ENCODE measurements around the gene WDR4.

DNA sequence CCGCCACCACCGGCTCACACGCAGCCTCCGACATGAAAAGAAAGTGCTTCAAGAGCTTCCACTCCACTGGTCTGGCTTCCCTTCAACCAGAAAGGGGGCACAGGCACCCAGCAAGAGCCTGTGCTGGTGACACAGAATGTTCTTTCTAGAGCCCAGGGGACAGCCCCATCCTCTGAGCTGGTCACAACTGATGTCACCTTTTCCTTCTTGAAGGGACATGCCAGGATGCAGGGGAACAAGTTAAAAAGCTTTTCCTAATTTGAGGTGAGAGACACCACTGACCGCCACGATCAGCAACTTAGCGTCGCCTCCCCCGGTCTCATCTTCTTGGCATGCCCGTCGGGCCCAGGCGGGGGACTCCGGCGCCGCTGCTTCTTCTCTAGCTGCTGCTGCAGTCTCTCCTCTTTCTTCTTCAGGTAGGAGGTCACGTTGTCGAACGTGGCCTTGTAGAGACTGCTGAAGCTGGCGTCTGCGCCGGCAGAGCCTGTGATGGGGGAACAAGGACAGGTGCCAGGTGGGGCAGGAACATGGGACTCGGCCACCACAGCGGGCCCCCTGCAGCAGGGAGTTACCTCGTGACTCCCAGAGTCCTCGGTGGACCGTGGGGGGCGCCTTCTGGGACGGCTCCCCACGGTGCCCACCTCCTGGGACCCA is 29.5 kb downstream of the WDR4 start:
- TF ChIP-seq EZH2 (IDR thresholded peaks at IDR 0.05; ENCODE audit: low read depth, unreplicated experiment) (no peak), CREB1 (CRISPR knock-in tag; IDR thresholded peaks at IDR 0.05; ENCODE audit: low read depth) (no peak), ZNF114 (CRISPR knock-in tag; IDR thresholded peaks at IDR 0.05) (no peak), EZH2phosphoT487 (IDR thresholded peaks at IDR 0.05; ENCODE audit: unreplicated experiment) (no peak), POLR2AphosphoS5 (IDR thresholded peaks at IDR 0.05; ENCODE audit: low read depth) (no peak), STAT1 (IDR thresholded peaks at IDR 0.05; ENCODE audit: unreplicated experiment) (no peak), ZNF331 (CRISPR knock-in tag; IDR thresholded peaks at IDR 0.05; ENCODE audit: low read depth) (no peak), JUNB (IDR thresholded peaks at IDR 0.05; ENCODE audit: unreplicated experiment) (no peak)
- TF ChIP-seq, protein P1, sequence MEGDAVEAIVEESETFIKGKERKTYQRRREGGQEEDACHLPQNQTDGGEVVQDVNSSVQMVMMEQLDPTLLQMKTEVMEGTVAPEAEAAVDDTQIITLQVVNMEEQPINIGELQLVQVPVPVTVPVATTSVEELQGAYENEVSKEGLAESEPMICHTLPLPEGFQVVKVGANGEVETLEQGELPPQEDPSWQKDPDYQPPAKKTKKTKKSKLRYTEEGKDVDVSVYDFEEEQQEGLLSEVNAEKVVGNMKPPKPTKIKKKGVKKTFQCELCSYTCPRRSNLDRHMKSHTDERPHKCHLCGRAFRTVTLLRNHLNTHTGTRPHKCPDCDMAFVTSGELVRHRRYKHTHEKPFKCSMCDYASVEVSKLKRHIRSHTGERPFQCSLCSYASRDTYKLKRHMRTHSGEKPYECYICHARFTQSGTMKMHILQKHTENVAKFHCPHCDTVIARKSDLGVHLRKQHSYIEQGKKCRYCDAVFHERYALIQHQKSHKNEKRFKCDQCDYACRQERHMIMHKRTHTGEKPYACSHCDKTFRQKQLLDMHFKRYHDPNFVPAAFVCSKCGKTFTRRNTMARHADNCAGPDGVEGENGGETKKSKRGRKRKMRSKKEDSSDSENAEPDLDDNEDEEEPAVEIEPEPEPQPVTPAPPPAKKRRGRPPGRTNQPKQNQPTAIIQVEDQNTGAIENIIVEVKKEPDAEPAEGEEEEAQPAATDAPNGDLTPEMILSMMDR (conservative IDR thresholded peaks at IDR 0.05; ENCODE audit: low read depth in 2 of 2) = no peak
- TF ChIP-seq, protein P2, sequence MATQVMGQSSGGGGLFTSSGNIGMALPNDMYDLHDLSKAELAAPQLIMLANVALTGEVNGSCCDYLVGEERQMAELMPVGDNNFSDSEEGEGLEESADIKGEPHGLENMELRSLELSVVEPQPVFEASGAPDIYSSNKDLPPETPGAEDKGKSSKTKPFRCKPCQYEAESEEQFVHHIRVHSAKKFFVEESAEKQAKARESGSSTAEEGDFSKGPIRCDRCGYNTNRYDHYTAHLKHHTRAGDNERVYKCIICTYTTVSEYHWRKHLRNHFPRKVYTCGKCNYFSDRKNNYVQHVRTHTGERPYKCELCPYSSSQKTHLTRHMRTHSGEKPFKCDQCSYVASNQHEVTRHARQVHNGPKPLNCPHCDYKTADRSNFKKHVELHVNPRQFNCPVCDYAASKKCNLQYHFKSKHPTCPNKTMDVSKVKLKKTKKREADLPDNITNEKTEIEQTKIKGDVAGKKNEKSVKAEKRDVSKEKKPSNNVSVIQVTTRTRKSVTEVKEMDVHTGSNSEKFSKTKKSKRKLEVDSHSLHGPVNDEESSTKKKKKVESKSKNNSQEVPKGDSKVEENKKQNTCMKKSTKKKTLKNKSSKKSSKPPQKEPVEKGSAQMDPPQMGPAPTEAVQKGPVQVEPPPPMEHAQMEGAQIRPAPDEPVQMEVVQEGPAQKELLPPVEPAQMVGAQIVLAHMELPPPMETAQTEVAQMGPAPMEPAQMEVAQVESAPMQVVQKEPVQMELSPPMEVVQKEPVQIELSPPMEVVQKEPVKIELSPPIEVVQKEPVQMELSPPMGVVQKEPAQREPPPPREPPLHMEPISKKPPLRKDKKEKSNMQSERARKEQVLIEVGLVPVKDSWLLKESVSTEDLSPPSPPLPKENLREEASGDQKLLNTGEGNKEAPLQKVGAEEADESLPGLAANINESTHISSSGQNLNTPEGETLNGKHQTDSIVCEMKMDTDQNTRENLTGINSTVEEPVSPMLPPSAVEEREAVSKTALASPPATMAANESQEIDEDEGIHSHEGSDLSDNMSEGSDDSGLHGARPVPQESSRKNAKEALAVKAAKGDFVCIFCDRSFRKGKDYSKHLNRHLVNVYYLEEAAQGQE (IDR thresholded peaks at IDR 0.05; ENCODE audit: unreplicated experiment) = no peak

Data from GM23338 (cell line).